Activated CD4-positive, alpha-beta T cell treated with anti-CD3 and anti-CD28 coated beads, Interleukin-2, amount 10 ng/mL, durations not matched to agents 7 days and 5 days (primary cell): Measurements from ENCODE around the gene MLPH. TPM values are rescaled to one million over a fixed set of nuclear protein-coding genes. Genes with fewer than 3 reads are reported as not detected.

Source experiments
- CTCF ChIA-PET: fragments of 350-600 bp; sonication (Branson Sonifier 250); formaldehyde crosslinking; loops from one replicate; lab custom pipeline; 2021; ENCODE audit warnings: antibody characterized with exemption; lab: Charles Lee
- POLR2A ChIA-PET: fragments of 350-600 bp; sonication (Branson Sonifier 250); formaldehyde crosslinking; loops from one replicate; lab custom pipeline; 2021; ENCODE audit warnings: antibody characterized with exemption; lab: Charles Lee
- DNase-seq: peaks from one replicate; pipeline ENCODE4 v3.0.0-alpha.2; 2020
- H3K27ac Mint-ChIP-seq: one replicate; pipeline ENCODE4 v1.8.0; 2021; ENCODE audit warnings: mild to moderate bottlenecking, moderate library complexity, mixed read lengths
- H3K27me3 Mint-ChIP-seq: one replicate; pipeline ENCODE4 v1.8.0; 2021; ENCODE audit warnings: mixed read lengths
- H3K36me3 Mint-ChIP-seq: one replicate; pipeline ENCODE4 v1.8.0; 2021; ENCODE audit warnings: low read depth, mixed read lengths
- H3K4me1 Mint-ChIP-seq: one replicate; pipeline ENCODE4 v1.8.0; 2021; ENCODE audit warnings: mixed read lengths
- H3K4me3 Mint-ChIP-seq: one replicate; pipeline ENCODE4 v1.8.0; 2021; ENCODE audit warnings: mild to moderate bottlenecking, moderate library complexity, mixed read lengths
- H3K9me3 Mint-ChIP-seq: one replicate; pipeline ENCODE4 v1.8.0; 2021; ENCODE audit warnings: mixed read lengths
- total RNA-seq, 2 experiments: library from RNA; stranded (reverse); gene quantifications; one replicate each; pipeline ENCODE4 v1.2.3, GENCODE V29; 2021

Gene MLPH
- total RNA-seq, 2 experiments from 2014 or later, result not detected

DNA sequence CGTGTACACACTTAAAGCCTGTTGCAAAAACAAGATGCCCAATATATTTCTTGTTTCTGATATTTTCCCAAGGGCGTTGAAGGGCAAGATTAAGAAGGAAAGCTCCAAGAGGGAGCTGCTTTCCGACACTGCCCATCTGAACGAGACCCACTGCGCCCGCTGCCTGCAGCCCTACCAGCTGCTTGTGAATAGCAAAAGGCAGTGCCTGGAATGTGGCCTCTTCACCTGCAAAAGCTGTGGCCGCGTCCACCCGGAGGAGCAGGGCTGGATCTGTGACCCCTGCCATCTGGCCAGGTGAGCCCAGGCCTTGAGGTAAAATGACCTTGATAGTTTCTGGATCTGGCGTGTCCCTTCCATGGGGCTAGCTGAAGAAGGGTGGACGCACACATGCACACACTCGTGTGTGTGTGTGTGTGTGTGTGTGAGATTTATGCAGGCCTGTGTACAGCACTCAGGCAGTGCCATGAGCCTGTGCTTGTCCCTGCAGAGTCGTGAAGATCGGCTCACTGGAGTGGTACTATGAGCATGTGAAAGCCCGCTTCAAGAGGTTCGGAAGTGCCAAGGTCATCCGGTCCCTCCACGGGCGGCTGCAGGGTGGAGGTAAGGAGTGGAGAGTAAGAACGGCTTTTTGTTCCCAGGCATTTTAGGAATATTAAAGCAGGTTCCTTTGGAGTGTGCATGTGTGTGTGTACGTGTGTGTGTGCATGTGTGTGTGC lies 23.6 kb downstream of the MLPH start:
- no peak for DNase-seq
- Mint-ChIP-seq H3K4me3 (no peak overlapping the region), H3K36me3 (no peaks in the 10 kb centered on the region), H3K9me3 (no peaks in the 10 kb centered on the region), H3K27ac (no peak overlapping the region), H3K27me3 (peaks cover 16% of the 10 kb centered on the region), H3K4me1 (no peaks in the 10 kb centered on the region)
- CTCF ChIA-PET, result no interaction called here
- POLR2A ChIA-PET, result interaction anchor here (0.5 kb wide), 1 partner anchor 10 kb away, joined by 3 read pairs; no protein-coding TSS in a partner anchor

DNA sequence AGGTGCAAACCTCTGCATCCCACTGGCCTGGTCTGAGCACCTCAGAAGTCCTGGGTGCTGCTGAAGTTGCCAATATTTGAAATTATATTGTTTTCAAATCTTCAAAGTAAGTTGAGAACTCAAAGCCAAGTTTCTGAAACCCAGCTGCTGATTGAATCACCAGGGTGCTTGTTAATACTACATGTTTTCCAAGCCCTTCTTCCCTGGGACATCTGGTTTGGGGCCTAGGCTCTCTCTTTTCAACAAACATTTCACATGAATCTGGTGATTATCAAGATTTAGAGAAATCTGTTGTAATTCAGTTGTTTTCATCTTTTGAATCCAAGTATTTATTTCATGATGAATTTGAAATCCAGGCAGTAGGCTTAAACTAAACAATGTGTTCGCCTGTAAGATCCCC lies 24.4 kb downstream of the MLPH start:
- H3K4me3 Mint-ChIP-seq, result no peak overlapping the region
- no peak for DNase-seq
- no peaks in the 10 kb centered on the region for H3K36me3 Mint-ChIP-seq
- ChIA-PET CTCF (interaction anchor here (1.5 to 2.9 kb wide), 4 partner anchors 10 to 60 kb away, joined by 4 to 41 read pairs (median 9); no protein-coding TSS in a partner anchor), POLR2A (no interaction called here)
- H3K9me3 Mint-ChIP-seq, result no peaks in the 10 kb centered on the region
- no peak overlapping the region for H3K27ac Mint-ChIP-seq
- no peaks in the 10 kb centered on the region for H3K4me1 Mint-ChIP-seq
- peaks cover 15% of the 10 kb centered on the region for H3K27me3 Mint-ChIP-seq

DNA sequence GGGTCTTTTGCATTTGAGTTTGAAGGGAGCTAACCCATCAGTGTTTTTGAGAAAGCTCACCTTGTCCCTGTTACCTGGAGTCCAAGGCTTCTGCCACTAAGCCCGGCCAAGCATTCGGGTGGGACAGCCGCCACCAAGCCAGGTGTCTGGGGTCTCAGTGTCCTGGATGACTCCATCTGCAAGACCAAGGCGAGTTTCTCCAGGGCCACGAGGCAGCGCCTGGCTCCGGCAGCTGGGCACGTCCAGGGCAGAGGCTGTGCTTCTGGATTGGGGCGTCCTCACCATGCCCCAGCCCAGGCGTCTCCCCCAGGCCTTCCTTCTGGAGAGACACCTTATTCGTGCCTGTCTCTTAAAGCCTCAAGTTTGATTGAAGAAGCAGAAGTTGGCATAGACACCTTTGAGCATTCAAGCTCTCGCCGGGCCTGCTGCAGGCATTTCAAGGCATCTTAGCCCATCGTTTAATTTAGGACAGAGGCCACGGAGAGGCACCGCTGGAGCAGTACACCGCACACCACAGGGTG lies 24.9 kb downstream of the MLPH start:
- no peak for DNase-seq
- Mint-ChIP-seq H3K4me3 (no peak overlapping the region), H3K36me3 (no peaks in the 10 kb centered on the region), H3K27ac (no peak overlapping the region), H3K27me3 (peaks cover 11% of the 10 kb centered on the region), H3K4me1 (no peaks in the 10 kb centered on the region), H3K9me3 (no peaks in the 10 kb centered on the region)
- ChIA-PET POLR2A (no interaction called here), CTCF (interaction anchor here (0.7 to 2.9 kb wide), 13 partner anchors 9 to 357 kb away, joined by 3 to 41 read pairs (median 4); partner anchors contain the start of gene PRLH)

DNA sequence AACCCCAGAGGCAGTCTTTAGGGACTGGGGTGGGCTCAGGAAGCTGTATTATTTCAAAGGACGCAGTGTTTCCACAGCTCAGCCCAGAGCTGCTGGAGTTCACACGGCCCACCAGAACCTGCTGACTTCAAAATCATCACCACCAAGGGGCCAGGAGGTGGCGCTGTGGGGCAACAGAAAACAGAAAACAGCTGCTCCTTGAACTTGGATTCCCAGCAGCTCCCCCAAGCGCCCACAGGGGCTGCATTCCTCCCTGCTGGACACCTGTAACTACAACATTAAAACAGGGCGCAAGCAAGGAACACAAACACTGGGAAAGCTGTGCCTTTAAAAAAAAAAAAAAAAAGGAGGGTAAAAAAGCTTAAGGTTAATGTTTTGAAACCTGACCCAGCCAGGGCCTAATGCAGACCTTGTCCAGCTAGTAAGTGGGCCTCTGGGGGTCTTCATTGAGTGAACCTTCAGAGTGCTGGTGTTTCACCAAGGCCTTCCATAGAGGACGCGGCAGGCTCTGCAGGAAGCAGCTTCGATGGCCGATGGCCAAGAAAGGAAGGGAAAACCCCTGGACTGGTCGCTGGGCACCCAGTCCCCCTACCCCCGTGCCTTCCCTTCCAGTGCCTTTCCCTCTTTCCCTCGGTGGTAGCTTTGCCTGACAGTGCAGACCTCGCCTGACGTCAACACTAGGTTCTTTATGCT lies 25.9 kb downstream of the MLPH start:
- H3K27ac Mint-ChIP-seq, result no peak overlapping the region
- H3K9me3 Mint-ChIP-seq, result no peaks in the 10 kb centered on the region
- DNase-seq, result peak; percentile 78
- no peaks in the 10 kb centered on the region for H3K36me3 Mint-ChIP-seq
- no peaks in the 10 kb centered on the region for H3K4me1 Mint-ChIP-seq
- ChIA-PET CTCF (interaction anchor here (0.6 to 2.9 kb wide), 27 partner anchors 8 to 1757 kb away, joined by 3 to 41 read pairs (median 3); partner anchors contain the start of gene PRLH), POLR2A (no interaction called here)
- H3K4me3 Mint-ChIP-seq, result no peak overlapping the region
- H3K27me3 Mint-ChIP-seq, result peaks cover 5% of the 10 kb centered on the region

DNA sequence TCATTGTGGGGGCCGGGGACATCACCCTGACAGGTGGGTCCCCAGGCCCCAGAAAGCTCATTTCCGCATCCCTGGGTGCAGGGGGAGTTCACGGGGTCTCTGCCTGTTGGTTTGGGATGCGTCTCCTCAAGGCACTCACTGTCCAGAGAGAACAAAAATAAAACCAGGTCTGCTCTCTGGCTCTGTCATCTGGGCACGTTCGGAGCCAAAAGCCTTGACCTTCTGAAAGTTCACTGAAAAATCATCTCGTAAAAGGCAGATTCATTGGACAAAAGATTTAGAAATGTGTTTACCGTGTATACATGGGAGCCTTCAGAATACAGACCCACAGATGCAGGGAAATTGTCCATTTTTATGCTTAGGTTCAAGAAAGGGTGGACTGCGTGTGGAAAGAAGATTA lies 26.6 kb downstream of the MLPH start:
- Mint-ChIP-seq H3K9me3 (no peaks in the 10 kb centered on the region), H3K27ac (no peak overlapping the region), H3K4me1 (no peaks in the 10 kb centered on the region), H3K36me3 (no peaks in the 10 kb centered on the region), H3K27me3 (peaks cover 2% of the 10 kb centered on the region), H3K4me3 (no peak overlapping the region)
- no peak for DNase-seq
- CTCF ChIA-PET, result interaction anchor here (0.7 to 2.9 kb wide), 5 partner anchors 12 to 187 kb away, joined by 4 to 41 read pairs (median 7); no protein-coding TSS in a partner anchor
- POLR2A ChIA-PET, result no interaction called here

DNA sequence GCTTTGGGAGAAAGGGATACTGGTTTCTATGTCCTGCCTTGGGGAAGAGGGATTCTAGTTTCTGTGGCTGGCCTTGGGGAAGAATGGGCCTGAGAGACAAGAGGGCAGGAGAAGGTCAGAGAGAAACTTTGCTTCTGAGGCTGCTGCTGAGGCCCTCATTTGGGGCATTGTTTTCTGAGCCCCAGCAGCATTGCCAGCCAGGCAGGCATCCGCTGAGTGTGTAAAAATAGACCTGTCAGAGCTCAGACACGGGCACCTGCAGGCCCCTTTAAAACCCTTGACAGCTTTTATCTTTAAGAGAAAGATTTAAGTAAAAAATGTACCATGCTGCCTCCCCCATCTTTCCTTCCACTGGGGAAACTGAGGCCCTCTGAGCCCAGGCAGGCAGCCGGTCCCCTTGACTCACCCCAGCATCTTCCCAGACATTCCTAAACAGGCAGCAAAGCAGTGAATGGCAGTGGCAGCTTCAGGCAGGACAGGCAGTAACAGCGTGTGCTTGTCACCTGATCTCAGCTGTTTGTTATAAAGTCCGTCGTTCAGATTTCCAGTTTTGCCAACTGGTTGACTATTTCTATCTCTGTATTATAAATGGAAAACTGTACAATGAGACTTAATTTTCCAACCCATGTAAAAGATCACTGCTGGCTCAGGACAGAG lies 27.6 kb downstream of the MLPH start:
- Mint-ChIP-seq H3K27ac (no peak overlapping the region), H3K9me3 (no peaks in the 10 kb centered on the region), H3K4me1 (no peaks in the 10 kb centered on the region), H3K27me3 (peaks cover 2% of the 10 kb centered on the region), H3K36me3 (no peaks in the 10 kb centered on the region), H3K4me3 (no peak overlapping the region)
- no peak for DNase-seq
- ChIA-PET POLR2A (no interaction called here), CTCF (interaction anchor here (1.7 to 1.8 kb wide), 2 partner anchors 57 to 67 kb away, joined by 4 to 8 read pairs; no protein-coding TSS in a partner anchor)

DNA sequence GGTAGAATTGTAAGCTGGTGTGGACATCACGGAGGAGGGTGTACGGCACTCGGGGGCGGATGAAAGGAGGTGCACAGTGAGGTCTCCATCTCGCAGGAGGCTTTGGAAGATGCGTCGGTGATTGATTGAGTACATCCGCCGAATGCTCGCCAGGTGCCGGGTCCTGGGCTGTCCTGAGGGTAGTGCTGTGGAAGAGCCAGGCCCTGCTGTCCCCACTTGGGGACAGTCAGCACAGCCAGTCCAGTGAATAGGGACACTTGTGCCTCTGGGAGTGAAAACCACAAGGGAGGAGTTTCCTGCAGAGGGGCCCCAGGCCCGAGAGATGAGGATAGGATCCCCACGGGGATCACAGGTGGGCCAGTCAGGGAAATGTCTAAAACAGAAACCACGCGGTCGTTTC lies 28.1 kb downstream of the MLPH start:
- no peak for DNase-seq
- H3K4me1 Mint-ChIP-seq, result no peaks in the 10 kb centered on the region
- no peaks in the 10 kb centered on the region for H3K36me3 Mint-ChIP-seq
- POLR2A ChIA-PET, result no interaction called here
- H3K27me3 Mint-ChIP-seq, result peaks cover 2% of the 10 kb centered on the region
- no peaks in the 10 kb centered on the region for H3K9me3 Mint-ChIP-seq
- no peak overlapping the region for H3K27ac Mint-ChIP-seq
- CTCF ChIA-PET, result interaction anchor here (1.7 to 1.8 kb wide), 2 partner anchors 56 to 66 kb away, joined by 4 to 8 read pairs; no protein-coding TSS in a partner anchor
- H3K4me3 Mint-ChIP-seq, result no peak overlapping the region

DNA sequence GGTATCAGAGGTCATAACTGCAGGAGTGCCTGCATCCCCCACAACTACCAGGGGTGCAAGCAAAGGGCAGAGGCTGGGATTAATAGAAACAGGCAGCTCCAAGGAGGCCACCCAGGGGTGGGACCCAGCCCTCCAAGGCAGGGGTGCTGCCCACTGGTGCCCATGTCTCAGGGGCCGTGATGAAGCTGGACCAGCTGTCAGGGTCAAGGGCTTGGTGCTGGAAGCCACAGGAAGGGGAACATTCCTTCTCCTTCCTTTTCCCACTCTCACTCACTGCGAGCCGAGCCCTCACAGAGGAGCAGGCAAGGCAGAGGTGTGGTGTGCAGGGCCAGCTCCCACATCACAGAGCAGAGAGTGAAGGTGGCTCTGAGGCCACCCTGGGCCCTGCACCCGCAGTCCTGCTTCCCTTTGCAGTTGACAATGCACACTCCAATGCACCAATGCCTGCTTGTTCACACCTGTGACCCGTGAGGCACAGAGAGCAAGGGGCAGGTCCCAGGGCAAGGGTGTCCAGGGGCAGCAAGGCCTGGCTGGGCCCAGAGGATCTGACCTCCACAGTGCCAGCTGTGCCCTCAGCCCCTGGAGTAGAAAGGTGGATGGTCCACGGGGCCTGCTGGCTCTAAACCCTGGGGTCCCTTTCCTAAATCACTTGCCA lies 28.7 kb downstream of the MLPH start:
- Mint-ChIP-seq H3K27ac (no peak overlapping the region), H3K9me3 (no peaks in the 10 kb centered on the region), H3K4me3 (no peak overlapping the region), H3K36me3 (no peaks in the 10 kb centered on the region), H3K27me3 (peaks cover 2% of the 10 kb centered on the region), H3K4me1 (no peaks in the 10 kb centered on the region)
- ChIA-PET CTCF (interaction anchor here (1.7 to 1.8 kb wide), 2 partner anchors 56 to 66 kb away, joined by 4 to 8 read pairs; no protein-coding TSS in a partner anchor), POLR2A (no interaction called here)
- no peak for DNase-seq

DNA sequence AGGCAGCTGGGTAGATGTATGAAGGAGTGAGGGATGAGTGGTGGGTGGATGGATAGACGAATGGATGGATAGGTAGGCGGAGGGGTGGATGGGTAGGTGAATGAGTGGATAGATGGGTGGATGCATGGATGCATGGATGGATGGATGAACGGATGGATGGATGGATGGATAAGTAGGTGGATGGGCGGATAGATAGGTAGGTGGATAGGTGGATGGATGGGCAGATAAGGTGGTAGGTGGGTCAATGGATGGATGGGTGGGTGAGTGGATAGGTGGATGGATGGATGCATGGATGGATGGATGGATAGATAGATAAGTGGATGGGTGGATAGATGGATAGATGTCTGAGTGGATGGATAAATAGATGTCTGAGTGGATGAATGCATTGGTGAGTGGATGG lies 30.1 kb downstream of the MLPH start:
- ChIA-PET POLR2A (no interaction called here), CTCF (no interaction called here)
- H3K4me1 Mint-ChIP-seq, result no peaks in the 10 kb centered on the region
- no peak overlapping the region for H3K4me3 Mint-ChIP-seq
- no peak for DNase-seq
- H3K27ac Mint-ChIP-seq, result no peak overlapping the region
- H3K9me3 Mint-ChIP-seq, result no peaks in the 10 kb centered on the region
- no peaks in the 10 kb centered on the region for H3K27me3 Mint-ChIP-seq
- no peaks in the 10 kb centered on the region for H3K36me3 Mint-ChIP-seq

DNA sequence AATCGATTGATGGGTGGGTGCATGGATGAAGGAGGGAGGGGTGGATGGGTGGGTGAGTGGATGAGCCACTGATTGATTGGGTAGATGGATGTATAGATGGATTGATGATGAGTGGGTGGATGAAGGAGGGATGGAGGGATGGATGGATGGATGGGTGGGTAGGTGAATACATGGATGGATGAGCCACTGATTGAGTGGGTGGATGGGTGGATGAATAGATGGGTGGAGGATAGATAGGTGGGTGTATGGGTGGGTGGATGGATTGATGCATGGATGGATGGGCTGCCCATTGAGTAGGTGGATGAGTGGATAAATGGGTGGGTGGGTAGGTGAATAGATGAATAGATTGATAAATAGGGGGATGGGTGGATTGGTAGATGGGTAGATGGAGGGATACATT lies 30.9 kb downstream of the MLPH start:
- no peaks in the 10 kb centered on the region for H3K36me3 Mint-ChIP-seq
- no peak overlapping the region for H3K4me3 Mint-ChIP-seq
- POLR2A ChIA-PET, result interaction anchor here (0.7 kb wide), 1 partner anchor 23 kb away, joined by 3 read pairs; no protein-coding TSS in a partner anchor
- no peaks in the 10 kb centered on the region for H3K4me1 Mint-ChIP-seq
- no peak for DNase-seq
- no peaks in the 10 kb centered on the region for H3K9me3 Mint-ChIP-seq
- CTCF ChIA-PET, result no interaction called here
- H3K27ac Mint-ChIP-seq, result no peak overlapping the region
- H3K27me3 Mint-ChIP-seq, result no peaks in the 10 kb centered on the region

DNA sequence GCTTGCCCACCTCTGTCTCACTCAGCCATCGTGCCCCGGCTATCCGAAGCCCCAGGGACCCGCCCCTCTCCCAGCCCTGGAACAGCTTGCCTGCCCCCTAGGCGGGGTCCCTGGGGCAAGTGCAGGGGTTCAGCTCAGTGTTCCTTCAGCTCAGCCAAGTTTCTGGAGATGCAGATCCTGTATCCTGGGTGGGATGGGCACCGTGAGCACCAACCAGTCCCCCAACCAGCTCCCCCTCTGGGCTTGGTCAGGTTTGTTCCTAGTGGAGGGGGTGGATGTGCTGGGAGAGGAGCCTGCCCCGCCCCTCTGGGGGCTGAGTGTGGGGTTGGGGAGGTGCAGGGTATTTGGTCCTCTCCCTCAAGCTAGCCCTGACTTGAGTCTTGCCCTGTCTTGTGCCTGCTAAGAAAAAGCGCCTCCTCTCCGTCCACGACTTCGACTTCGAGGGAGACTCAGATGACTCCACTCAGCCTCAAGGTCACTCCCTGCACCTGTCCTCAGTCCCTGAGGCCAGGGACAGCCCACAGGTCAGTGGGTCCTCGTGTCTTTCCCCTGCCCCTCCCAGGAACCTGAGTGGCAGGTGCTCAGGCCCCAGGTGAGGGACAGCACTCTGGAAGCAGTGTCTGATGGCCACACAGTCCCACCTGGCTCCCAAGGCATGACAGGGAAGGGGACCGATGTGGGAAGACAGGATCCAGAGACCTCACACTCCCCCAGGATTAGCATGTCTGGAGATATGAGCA lies 32.6 kb downstream of the MLPH start:
- ChIA-PET POLR2A (no interaction called here), CTCF (interaction anchor here (0.7 kb wide), 1 partner anchor 114 kb away, joined by 3 read pairs; no protein-coding TSS in a partner anchor)
- no peak overlapping the region for H3K4me3 Mint-ChIP-seq
- H3K36me3 Mint-ChIP-seq, result no peaks in the 10 kb centered on the region
- no peaks in the 10 kb centered on the region for H3K27me3 Mint-ChIP-seq
- H3K4me1 Mint-ChIP-seq, result no peaks in the 10 kb centered on the region
- no peak for DNase-seq
- no peaks in the 10 kb centered on the region for H3K9me3 Mint-ChIP-seq
- H3K27ac Mint-ChIP-seq, result no peak overlapping the region
